Stimulated activated CD8-positive, alpha-beta memory T cell treated with anti-CD3 and anti-CD28 coated beads, Interleukin-12 subunit alpha, Interleukin-12 subunit beta, amount 100 ng/mL, for 24 hours (primary cell): ENCODE measurements around the gene PSMA1.
"Not testable (repeated sequence)": the region's sequence is repeated elsewhere in the genome, so short reads cannot be mapped to it uniquely, and the experiment has no call there.

Experiments
- DNase-seq: peaks from one replicate; pipeline ENCODE4 v3.0.0-alpha.2; 2020; ENCODE audit errors: extremely low read depth

Gene PSMA1

DNA sequence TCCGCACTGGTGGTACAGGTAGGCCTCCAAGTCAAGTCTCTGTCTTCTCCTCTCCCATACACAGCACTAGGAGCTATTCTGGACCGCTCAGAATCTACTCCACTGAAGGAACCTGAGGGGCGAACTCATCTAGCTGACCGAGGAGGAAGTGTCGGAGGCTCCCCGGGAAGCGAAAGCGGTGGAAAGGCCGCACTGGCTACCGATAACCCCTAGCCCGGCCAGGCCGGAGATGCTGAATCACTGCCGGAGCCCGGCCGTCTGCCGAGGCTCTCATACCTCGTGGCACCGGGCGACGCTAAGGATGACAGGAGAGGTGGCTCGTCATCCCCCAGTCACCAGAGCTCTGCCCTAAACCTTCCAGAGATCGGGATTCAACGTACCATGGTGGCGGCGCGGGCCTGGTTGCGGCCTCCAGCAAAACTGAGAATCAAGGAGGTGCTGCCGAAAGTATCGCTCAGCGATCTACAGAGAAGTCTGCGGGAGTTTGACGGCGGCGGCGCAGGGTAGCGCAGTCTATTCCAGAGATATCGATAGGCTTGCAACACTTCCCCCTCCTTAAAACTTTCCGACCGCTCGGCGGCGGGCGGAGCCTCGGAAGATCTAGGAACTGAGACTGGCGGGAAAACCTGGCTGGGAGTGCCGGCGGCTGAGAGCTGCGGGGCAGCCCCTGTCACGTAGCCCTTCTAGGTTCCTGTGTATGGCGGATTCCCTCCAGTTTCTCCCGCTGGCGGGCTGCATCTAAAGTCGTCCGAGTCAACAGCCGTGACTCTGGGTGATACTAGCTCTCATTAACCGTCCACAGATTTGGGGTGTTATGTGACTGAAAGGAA is at the start of gene PSMA1:
Gene PSMA1, minus strand, starts transcription at position 470 of the 830 bp plus-strand sequence. Its CDS starts 87 bp downstream, at position 383.
- DNase-seq = peak; percentile 82

DNA sequence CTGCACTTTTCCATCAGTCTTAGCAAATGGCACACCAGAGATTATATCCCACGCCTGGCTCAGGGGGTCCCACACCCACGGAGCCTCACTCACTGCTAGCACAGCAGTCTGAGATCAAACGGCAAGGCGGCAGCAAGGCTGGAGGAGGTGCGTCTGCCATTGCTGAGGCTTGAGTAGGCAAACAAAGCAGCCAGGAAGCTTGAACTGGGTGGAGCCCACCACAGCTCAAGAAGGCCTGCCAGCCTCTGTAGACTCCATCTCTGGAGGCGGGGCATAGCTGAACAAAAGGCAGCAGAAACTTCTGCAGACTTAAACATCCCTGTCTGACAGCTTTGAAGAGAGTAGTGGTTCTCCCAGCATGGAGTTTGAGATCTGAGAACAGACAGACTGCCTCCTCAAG is 49.3 kb upstream of the PSMA1 start:
- DNase-seq = not testable (repeated sequence)

DNA sequence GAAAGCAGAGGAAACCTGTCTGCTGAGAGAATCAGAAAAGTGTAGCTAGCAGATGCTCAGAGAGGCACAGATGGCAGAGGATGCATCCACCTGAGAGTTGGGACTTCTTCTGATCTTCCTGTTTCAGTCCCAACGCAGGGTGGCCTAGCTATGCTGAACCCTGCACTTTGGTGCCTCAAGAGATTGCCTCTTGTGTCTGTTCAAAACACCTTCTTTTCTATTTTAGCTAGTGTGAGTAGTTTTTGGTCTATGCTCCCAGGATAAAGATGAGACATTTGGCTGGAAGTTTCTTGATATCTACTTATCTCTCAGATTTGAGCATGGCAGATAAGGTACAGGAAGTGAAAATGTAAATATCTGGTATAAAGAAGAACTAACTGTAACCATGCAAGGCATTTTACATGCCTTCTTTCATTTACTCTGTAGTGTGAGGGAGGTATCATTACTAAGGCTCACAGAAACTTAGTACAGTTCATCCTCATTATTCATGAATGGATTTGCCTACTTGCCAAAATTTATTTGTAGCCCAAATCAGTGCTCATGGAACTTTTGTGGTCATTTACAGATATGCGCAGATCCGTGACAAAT is 47.0 kb upstream of the PSMA1 start:
- no peak for DNase-seq

DNA sequence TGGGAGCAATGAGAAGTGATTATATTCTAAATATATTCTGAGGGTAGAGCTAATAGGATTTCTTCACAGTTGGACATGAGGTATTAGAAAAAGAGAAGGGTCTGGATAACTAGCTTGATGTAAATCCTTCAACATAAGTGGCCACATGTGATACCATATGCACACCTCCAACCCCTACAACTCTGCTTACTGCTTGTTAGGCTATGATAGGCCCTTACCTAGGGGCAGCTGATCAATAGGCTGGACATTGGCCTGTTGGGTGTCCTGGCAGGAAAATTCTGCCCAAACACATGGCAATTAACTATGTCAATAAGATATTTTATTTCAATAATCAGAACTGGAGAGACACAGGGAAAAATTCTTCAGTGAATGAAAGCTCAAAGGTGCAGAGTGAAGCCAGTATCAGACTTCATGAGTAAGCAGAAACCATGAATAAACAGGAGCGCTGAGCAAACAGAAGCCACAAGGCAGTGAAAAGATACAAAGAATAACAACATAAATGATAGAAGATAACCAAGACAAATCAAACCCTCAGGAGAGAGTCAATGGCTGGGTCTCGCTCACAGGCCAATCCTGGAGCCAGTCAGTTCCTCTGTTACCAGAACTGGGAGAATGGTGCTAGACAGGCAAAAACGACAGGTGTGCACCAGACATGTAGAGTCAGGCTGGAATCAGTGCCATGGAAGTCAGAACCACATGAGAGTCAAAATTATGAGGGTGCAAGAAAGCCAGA is 46.3 kb upstream of the PSMA1 start:
- no peak for DNase-seq

DNA sequence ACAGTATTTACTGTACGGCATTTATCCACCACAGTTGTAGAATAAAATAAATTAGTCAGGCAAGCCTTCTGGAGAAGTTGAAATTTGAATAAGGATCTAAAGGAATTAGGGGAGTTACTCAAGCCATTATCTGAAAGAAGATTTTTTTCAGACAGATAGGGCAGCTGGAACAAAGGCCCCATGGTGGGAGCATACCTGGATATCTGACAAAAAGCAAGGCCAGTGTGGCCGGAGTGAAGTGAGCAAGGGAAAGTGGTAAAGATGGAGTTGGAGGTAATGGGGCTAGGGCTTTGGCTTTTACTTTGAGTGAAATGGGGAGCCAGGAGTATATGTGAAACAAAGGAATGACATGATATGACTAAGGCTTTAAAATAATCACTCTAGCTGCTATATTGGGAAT is 45.7 kb upstream of the PSMA1 start:
- DNase-seq = no peak

DNA sequence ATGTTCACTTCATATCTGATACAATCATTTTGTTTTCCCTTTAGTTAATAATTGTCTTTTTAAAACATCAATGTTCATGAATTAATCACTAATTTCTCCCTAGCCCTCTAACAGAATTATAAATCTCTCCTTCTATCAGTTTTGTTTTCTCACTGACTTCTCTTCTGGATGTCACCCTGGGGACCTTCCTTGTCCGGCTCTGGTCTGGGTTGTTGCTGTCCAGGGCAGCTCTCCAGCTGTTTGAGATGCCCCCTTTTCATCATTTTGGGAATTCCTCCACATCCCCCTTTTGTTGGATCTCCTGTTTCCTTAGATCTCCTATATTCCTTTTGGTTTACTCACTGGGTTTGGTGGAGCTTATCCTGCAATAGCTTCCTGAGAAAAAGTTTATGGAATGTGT is 35.6 kb upstream of the PSMA1 start:
- DNase-seq = no peak

DNA sequence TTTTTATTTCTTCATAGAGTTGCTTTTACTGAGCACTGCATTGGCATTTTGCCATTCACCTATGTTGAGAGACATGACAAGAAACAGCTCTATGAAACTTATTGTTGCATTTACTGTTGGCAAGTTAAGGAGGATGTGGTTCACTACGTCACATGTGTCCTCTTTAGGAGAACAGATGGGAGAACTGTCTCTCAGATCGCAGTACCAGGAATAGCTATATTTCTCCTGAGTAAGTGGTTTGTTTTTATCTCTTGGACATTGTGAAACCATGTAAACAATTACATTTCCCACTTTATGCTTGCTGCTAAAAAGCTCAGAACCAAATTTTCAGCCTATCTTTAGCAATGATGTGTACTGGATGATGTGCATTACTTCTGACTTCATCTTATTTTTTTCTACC is 34.8 kb upstream of the PSMA1 start:
- no peak for DNase-seq

DNA sequence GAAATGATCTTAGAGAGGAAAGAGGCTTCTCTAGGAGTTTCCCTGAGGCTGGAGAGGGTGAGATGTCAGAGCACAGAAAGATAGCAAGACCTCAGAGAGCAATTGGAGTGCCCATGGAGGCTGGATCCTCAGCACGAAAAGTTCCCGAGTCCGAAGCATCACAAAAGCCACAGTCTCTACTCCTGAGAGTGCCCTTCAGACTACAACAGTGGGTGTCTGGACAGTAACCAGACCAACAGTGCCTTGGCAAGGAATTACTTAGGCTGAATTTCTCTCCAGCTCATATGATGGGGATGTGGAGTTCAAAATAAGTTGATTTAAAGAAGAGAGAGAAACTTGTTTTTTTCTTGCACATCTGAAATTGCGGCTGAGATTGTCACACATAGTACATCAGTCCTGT is 31.9 kb upstream of the PSMA1 start:
- DNase-seq = no peak

DNA sequence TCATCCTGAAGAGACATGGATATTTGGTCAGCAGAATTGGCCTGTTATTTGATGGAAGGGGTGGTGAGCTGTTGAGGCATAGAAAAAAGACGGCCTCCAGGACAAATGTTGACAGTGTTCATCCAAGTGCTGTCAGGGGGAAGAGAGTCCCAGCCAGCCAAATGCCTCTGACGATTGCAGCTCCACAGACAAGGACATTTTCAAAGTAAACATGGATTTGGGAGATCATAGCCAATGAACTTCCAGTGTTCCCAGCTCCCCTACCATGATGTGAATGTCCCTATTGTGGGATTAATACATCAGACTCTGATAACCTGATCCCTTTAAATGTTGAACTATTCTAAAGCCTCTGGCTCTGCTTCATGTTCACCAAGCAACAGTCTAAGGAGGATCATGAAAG is 31.2 kb upstream of the PSMA1 start:
- DNase-seq = no peak

DNA sequence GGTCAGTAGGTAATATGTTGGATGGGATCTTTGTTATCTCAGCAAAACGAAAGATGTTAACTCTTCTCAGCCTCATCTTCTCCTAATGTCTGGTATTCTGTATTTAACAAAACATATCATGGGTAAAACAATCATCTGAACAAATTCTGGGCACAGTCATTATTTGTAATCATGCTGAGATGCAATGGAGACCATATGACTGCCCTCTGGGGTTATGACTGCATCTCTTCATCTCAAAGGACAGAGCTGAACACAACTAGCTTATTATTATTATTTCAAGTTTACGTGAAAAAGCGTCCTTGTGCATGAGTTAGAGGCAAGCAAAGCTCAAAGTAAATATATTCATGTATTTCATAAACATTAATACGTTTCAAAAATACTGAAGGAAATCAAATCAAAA is 29.7 kb upstream of the PSMA1 start:
- no peak for DNase-seq

DNA sequence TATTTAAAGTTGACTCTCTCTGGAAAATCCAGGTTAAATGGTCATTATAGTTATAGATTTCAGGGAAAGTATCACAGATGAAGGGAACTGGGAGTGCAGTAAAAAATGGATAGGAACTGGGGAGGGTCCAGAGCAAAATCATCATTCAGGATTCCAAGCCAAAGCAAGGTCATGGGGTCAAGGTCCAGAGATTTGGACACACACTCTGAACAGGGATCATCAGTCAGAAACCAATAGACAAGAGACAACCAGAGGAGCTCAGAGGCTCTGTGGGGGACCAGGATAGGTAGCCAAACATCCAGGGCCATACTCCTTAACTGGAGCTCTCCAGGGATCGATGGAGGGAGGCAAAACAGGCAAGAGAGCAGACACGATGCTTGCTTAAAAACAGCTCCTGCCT is 27.3 kb upstream of the PSMA1 start:
- DNase-seq = no peak

DNA sequence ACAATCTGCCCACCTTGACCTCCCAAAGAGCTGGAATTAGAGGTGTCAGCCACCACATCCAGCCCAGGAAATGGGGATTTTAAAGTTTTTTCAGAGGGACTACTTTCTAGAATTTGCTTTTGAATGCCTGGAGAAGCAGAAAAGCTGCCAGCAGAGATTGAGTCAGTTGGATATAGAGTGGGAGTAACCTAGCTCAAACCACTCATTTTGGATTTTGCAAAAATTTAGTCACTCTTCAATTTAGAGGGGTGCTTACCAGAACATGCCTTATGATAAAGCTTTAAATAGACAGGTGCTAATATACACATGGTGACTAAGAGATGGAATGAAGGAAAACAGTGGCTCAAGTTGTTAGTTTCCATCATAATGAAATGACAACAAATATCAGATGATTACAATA is 26.5 kb upstream of the PSMA1 start:
- no peak for DNase-seq

DNA sequence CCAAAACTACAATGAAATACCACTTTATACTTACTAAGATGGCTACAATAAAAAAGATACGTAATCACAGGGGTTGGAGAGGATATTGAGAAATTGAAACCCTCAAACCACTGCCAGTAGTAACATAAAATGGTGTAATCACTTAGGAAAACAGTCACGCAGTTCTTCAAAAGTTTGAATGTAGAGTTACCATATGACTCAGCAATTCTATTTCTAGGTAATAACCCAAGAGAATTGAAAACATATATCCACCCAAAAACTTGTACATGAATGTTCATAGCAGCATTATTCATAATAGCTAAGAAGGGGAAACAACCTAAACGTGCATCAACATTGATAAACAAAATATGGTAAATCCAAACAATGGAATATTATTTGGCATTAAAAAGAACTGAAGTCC is 24.4 kb upstream of the PSMA1 start:
- no peak for DNase-seq

DNA sequence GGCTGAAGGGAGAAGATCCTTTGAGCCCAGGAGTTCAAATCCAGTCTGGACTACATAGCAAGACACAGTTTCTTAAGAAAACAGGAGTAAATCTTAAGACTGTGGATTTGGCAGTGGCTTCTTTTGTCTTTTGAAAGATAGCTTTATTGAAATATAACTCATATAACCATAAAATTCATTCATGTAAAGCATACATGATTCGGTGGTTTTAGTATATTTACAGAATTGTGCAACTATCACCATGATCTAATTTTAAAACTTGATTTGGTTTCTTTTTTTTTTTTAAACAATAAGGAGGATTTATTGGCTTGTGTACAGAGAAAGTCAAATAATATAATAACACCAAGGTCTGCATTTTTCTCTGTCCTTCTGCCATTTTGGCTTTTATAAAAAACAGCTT is 23.1 kb upstream of the PSMA1 start:
- DNase-seq = no peak

DNA sequence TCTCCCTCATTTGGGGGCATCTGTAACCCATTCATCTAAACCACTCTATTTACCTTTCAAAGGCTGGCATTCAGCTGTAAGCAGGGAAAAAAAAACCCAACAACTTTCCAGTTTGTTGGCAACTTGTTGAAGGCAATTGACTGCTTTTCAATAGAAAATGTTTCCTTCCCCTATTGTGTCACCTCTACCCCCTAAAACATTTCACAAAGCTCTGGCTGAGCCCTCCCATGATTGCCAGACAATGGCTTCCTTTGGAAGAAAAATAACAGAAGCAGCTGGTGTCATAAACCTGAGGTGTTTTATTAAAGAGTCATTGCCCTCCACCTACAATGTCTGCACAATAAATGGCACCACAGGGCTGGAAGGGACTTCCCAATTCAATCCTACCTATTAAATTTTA is 22.1 kb upstream of the PSMA1 start:
- no peak for DNase-seq

DNA sequence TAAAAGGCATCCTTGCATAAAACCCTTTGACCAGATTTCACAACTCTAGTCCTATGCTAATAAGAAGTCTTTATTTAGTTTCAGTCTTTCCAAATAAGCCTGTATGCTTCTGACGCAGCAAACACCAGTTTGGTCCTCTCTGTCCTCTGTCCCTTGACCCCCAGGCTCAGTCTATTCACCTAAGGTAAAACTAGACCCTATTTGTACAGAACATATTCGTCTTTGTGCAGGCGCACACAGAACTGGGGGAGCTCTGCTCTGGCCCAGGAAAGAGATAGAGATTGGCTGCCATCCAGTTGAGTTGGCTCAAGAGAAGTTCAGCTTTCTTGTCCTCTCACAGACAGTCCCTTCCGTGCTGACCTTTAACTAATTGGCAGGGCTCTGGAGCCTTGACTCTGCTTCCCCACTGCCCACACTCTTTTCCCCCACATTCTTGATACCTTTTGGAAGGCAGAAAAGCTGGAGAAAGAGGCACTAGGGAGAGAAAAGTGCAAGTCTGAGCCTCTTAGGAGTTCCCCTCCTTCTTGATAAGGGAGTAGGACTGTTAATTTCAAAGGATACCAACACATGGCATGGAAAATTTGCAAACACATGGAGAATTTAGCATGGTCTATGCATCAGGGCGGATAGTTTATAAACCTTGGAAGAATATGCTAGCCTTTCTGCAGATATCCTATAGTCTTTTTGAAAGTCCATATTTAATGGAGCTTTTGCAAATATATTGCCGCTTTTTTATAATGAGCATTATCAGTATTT is 21.2 kb upstream of the PSMA1 start:
- no peak for DNase-seq

DNA sequence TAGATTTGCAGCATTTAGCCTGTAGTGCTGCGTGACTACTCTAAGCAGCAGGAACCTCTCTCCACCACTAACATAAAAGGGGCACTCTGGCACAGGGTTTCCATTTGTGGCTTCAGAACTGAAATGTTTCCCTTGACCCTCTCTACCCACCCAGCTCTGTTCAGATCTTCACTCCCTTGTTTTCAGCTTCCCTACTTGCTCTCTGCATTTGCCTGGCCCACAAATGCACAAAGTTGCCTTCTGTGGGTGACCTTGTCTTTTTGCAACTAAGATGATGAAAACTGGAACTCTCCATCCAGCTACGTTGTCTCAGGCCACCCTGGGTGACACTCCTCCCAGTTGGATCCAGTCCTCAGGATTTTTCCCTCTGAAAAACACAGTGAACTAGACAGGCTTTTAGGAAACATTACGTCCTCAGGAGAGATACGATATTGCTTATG is 19.8 kb upstream of the PSMA1 start:
- no peak for DNase-seq

DNA sequence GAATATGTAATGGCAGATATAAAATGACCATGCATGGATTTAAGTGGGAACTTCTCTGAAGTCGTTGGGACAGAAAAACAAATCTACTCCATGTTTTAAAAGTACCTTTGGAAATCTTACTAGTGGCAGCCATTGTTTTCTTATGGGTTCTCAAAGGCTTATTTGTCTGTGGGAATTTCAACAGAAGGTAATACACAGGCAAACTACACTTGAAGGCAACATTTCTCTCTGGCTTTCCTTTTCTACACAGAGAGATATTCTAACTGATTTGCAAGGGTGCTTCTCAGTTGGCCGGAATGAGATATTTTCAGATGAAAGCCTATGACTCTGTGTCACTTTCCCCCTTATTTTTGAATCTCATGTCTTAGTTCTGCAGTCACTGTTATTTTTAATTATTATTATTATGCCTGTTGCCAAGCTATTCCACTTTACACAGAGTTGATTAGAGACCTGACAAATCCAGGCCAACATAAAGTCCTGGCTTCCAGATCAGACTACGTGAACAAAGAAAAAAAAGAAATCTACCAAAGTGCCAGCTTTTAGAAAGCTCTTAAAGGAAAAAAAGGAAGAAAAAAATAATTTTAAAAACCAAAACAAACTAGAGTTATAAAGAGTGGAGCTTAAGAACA is 18.9 kb upstream of the PSMA1 start:
- DNase-seq = no peak

DNA sequence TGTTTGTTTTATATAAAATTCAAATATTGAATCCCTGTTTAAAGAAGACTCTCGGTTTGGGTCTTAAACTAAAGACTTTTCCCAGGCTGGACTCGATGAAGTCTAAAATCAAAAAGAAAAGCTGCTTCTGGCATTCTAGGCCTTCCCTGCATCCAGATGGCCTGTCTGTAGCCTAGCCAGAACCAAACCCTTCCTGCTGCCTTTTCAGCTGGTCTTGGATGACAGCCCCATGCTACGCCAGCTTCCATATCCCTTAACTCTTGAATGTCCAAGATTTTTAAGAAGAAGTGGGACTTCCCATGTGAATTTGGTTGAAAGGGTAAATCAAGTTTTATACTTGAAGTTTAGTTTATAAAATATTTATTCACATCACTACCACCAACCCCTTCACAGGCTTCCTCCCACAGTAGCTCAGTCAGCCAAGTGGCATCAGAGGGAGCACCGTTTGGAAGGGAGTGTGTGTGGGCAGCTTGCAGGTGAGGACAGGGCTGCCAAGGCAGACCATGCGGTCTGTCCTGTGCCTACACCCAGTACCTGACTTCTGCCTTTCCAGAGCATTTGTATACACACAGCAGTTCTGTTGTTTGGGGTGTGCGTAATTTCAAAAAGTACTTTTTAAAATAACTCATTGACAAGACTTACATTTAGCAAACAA is 18.2 kb upstream of the PSMA1 start:
- no peak for DNase-seq

DNA sequence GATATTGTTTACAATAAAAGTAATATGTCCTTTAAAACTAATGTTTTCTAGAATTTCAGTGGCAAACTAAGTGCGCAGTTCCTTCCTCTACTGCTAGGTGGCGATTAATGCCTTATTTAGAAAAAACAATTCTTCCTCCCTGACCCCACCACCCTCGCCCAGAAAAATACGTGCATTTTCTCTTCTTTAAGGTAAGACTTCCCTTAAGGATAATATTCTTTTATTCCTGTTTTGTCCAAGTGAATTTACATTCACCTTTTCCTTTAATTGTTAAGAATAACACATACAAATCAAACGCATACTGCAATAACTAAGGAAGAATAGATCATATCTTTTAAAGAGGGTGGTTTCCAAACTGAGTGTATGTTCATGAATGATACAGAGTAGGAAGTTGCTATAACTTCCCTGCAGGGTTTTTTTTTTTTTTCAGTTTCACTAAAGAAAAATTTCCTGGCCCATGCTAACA is 17.0 kb upstream of the PSMA1 start:
- DNase-seq = no peak

DNA sequence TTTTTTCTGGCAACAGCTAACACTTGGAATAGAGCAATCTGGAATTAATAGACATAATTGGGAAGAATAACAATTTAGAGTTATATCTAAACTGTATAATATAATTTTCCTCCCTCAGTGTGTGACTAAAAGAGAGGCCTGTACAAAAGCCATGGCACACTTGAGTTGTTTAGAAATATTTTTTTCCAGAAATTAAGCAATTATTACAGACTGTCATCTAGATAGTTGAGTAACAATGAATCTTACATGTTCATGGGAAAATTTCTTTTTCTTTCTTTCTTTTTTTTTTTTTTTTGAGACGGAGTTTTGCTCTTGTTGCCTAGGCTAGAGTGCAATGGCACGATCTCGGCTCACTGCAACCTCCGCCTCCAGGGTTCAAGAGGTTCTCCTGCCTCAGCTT is 15.0 kb upstream of the PSMA1 start:
- DNase-seq = not testable (repeated sequence)
